MM.1S (cell line): ENCODE data around the gene FAM221A.

ENCODE experiments used
- CTCF ChIP-seq: fragments of 300-600 bp; sonication (generic); IDR thresholded peaks from 2 replicates; pipeline ENCODE4 v1.5.1; 2016; ENCODE audit warnings: antibody characterized with exemption, low read length, mixed read lengths
- EZH2phosphoT487 ChIP-seq: fragments of 300-600 bp; sonication (generic); IDR thresholded peaks from 2 replicates; pipeline ENCODE4 v1.6.1; 2018; ENCODE audit warnings: antibody characterized with exemption, low read length

- TF ChIP-seq CTCF (no peak), EZH2phosphoT487 (no peak)
These were observed 21.1 kb upstream of the FAM221A start for GRCh38 chr7:23658831-23659427.
